SW480 (cell line): ENCODE measurements around the gene ITGBL1.

Experiments used
- DNase-seq: peaks from one replicate; pipeline ENCODE4 v3.0.0-alpha.2; 2016; ENCODE audit warnings: low spot score

ITGBL1 gene

GRCh38 chr13:101700598-101700997 lies 248.1 kb downstream of the ITGBL1 start:
- DNase-seq = no peak

- no peak for DNase-seq
Measured at GRCh38 chr13:101703081-101703480, 250.6 kb downstream of the ITGBL1 start.

DNA sequence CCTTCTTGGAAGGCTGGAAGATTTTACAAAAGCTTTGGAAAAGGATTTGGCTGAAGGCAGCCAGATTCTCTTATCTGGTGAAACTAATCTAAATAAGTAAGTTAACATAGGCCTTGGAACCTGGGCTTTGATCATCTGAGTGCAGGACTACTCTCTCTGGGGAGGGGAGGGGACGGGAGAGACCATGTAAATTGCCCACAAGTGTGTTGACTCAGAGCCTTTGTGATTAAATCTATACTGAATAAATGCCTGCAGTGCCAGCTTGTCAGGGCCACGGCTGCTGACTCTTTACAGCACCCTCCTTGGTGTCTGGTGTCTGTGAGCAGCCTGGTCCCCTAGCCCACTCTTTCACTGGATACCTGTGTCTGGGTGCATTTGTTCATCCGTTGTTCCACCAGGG lies 251.4 kb downstream of the ITGBL1 start:
- DNase-seq = peak; percentile 51

- peak; percentile 92 for DNase-seq
Measured at GRCh38 chr13:101706651-101707050, 254.2 kb downstream of the ITGBL1 start.

DNA sequence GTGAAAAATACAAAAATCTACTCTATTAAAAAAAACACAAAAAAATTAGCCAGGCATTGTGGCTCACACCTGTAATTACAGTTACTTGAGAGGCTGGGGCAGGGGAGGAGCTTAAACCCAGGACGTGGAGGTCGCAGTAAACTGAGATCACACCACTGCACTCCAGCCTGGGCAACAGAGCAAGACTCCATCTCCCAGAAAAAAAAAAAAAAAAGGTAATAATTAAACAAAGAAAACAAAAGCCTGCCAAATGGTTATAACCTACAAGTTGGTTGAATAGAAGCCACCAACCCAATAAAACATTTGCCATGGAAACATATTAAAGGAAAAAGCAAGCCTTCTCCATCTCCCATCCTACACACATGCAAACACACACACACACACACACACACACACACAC lies 255.2 kb downstream of the ITGBL1 start:
- no peak for DNase-seq

- no peak for DNase-seq
Measured at GRCh38 chr13:101708115-101708514, 255.6 kb downstream of the ITGBL1 start.

GRCh38 chr13:101709952-101710351 lies 257.5 kb downstream of the ITGBL1 start:
- DNase-seq = no peak

- no peak for DNase-seq
Measured at GRCh38 chr13:101711307-101712025, 259.0 kb downstream of the ITGBL1 start.

GRCh38 chr13:101712026-101712348 lies 259.5 kb downstream of the ITGBL1 start:
- no peak for DNase-seq

- DNase-seq = no peak
Measured at GRCh38 chr13:101714195-101714594, 261.7 kb downstream of the ITGBL1 start.

DNA sequence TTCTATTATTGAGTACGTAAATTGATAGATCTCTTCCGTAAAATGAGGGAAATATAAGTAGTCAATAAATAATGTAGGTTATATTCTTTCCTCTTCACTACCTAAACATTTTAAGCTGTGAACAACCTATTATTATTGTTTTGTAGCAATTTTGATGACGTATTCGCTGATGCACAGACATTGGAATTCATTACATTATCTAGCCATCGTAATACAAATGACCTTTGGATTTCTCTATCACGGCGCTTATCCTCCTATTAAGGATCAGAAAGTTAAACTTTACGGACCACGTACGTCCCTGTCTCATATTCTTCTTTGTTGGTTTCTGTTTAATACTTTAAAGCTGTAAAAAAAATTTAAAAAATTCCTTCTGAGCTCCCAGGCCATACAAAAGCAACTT lies 264.9 kb downstream of the ITGBL1 start:
- no peak for DNase-seq

DNA sequence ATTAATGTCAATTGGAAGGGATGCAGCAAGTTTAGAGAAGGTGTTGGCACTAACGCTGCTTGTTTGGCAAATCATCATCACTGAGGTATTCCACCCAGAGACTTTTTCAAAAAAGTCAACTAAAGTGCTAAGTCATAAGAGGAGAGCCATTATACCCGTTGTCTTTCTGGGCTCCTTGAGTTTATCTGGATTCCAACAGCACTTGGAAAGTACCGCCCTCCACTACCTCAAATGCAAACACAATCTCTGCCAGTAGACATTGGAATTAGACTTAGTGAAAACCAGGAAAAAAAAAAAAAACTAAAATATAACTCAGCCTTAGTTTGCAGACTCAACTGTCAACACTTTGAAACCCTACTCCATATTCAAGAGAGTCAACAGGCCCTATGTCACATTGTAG lies 266.0 kb downstream of the ITGBL1 start:
- no peak for DNase-seq

DNA sequence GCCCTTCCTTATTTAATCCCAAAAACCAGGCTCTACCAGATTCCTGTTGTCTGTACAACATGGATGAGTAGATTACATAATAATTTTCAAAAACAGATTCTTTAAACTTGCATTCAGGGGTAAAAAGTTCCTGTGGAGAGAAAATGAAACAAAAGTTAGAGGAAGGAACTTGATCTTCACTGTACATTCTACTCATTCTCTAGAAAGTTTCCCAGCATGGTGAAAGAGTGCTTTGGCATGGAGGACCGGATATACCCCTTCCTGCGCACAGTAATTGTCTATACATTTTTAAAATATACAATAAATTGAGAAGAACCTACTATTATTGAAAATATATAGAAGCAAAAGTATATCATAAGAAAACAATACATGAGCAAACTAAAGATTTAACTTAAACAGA lies 274.2 kb downstream of the ITGBL1 start:
- no peak for DNase-seq

DNA sequence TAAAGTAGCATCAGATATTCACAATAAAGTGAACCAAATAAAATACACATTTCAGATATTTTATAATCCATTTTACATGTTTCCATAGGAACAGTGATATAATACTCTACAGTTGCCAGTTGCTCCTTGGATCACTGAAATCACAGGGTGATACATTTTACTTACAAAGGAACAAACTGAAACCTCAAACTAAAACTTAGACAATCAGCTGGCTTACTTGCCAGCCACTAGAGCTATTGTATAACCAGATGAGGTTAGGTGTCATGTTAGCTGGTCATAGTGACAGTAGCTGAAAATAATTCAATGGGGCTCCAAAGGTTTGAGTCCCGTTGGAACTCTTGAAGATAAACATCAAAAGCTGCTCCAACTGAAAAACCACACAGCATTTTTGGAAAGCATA lies 274.6 kb downstream of the ITGBL1 start:
- no peak for DNase-seq

DNA sequence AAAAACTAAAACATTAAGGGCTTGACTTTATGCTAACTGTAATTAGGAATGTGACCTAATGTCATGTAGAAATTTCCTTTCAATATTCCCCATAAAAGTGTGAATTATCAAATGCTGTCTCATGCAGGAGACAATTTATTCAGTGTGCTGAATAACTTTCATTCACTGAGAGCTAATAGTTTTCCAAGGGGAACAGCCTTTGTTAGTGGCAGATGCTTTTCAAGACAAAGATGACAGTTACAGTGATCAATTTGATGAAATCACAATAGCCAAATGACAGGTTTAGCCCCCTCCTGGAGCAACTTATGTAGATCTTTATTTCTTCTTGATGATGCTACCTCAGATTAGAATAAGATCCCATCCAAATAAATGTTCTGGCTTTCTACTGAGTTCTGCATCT lies 275.5 kb downstream of the ITGBL1 start:
- no peak for DNase-seq

GRCh38 chr13:101728615-101729014 lies 276.1 kb downstream of the ITGBL1 start:
- no peak for DNase-seq

DNA sequence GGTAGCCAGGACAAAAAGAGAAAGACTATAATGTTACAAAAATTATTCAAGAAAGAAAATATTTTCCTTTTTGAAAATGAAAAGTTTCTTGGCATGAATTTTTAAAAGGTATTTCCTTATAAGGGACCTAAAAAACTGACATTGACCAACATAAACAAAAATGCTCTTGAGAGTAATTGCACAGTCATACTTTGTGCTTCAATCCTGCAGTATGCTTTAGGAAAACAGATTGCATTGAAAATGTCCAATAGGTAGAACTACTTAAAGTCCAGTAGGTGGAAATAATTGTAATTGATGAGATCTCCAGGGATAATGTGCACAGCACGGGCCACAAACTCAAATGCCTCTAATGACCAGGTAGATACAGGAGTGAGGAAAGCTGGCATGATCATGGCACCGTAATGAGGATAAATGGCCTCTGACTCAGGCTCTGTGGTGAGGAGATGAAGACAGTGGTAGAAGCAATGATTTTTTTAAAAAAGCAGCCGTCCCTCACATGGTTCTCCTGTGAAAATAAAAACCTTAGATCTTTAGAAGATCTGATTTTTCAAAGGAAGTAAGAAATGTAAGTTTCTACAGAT lies 278.0 kb downstream of the ITGBL1 start:
- DNase-seq = no peak

DNA sequence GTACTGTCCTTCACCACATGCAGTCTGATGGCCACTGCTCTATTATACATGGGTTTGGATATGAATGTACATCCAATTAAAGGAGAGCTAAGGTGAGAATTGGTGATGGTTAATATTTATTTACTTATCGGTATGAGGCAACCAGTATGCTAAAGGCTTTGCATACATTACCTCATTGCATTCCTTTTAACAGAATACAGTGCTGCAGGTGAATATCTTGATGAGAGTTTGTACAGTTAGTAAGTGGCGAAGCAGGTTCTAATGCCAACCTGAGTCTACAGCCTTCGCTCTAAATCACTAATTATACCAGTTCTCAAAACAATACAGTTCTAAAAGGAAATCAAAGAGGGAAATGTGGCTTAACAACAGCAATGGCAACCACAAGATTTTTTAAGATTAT lies 284.1 kb downstream of the ITGBL1 start:
- no peak for DNase-seq

- DNase-seq = no peak
Measured at GRCh38 chr13:101738336-101738735, 285.9 kb downstream of the ITGBL1 start.

DNA sequence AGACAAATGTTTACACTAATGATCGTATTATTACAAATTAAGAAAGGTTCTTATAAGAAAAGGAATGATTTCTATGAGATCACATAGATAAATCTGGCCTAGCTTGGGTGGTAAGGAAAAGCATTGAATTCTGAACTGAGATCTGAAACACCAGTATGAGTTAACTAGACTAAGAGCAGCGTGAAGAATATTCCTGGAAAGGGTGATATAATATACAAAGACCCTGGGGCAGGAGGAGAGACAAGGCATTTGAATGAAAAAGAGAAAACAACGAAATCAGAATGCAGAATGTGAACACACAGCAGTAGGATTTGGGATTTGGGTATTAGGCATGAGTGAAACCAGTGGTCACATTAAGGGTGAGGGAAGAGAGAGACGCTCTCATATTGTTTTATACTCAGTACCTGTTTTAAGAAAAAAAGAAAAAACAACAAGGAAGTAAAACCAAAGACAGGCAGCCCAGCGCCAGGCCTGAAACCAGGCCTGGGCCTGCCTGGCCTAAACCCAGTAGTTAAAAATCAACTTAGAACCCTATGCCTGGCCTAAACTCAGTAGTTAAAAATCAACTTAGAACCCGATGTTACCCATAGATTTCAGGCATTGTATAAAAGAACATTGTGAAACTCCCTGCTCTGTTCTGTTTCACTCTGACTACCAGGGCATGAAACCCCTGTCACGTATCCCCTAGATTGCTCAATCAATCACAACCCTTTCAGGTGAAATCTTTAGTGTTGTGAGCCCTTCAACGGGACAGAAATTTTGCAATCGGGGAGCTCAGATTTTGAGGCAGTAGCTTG lies 287.1 kb downstream of the ITGBL1 start:
- no peak for DNase-seq

- DNase-seq = no peak
Measured at GRCh38 chr13:101746513-101746912, 294.0 kb downstream of the ITGBL1 start.

DNA sequence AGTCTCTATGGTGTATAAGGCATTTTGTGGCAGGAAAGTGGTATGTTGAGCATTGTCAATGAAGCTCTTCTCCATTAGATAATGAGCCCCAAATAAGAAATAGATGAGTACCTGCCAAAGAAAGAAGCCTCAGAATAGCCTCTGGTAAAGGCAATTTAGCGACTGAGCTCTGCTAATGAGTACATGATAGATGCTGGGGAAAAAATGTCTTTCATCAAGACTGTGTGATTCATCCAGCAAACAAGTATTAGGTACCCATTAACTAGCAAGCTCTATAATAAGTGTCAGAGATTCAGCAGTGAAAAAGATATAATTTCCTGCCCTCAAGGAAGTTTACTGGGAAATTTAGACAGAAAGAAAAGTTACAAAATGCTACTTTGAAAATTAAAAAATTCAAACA lies 294.6 kb downstream of the ITGBL1 start:
- peak; percentile 12 for DNase-seq

DNA sequence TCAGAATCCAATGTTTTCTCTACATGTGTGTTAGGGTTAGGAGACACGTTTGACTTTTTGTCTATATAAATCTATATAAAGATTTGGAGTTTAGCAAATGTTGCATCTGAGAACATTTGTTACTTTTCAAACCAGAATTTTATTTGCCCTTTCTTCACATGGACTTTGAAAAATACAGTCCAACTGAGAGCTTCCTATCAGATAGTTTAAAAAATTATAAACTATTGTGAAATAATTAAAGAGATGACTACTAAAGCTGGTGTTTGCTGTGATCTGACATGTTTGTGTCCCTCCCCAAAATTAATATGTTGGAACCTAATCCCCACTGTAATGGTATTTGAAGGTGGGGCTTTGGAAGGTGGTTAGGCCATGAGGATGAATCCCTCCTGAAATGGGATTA lies 297.1 kb downstream of the ITGBL1 start:
- DNase-seq = no peak
